Effector memory CD4-positive, alpha-beta T cell (primary cell): ENCODE data around the gene RPP25L.

Experiments
- DNase-seq, 3 donors: peaks; one replicate each; pipeline ENCODE4 v3.0.0-alpha.2; 2020
- H3K27ac ChIP-seq: 2 replicates; pipeline ENCODE4 v1.7.0; 2013; ENCODE audit warnings: mild to moderate bottlenecking, low read length, moderate library complexity; ENCODE audit not compliant: insufficient read depth, poor library complexity, severe bottlenecking
- H3K27me3 ChIP-seq: replicated peaks from 2 replicates; pipeline ENCODE4 v1.7.0; 2013; ENCODE audit warnings: mild to moderate bottlenecking, low read length; ENCODE audit not compliant: insufficient read depth, control insufficient read depth, poor library complexity, severe bottlenecking
- H3K36me3 ChIP-seq: 2 replicates; pipeline ENCODE4 v1.7.0; 2013; ENCODE audit warnings: mild to moderate bottlenecking, low read length, moderate library complexity; ENCODE audit not compliant: control insufficient read depth, insufficient read depth
- H3K4me1 ChIP-seq: 2 replicates; pipeline ENCODE4 v1.7.0; 2013; ENCODE audit warnings: low read length, mild to moderate bottlenecking; ENCODE audit not compliant: control insufficient read depth, insufficient read depth, poor library complexity, severe bottlenecking
- H3K4me3 ChIP-seq: 2 replicates; pipeline ENCODE4 v1.7.0; 2013; ENCODE audit warnings: low read length, low read depth, mild to moderate bottlenecking; ENCODE audit not compliant: insufficient read depth, poor library complexity, severe bottlenecking
- H3K9me3 ChIP-seq: 2 replicates; pipeline ENCODE4 v1.7.0; 2013; ENCODE audit warnings: mild to moderate bottlenecking, low read length, moderate library complexity; ENCODE audit not compliant: control insufficient read depth

The RPP25L gene

GRCh38 chr9:34575862-34576596, 35.9 kb downstream of the RPP25L start:
- no peak overlapping the region for H3K4me3 ChIP-seq
- H3K27ac ChIP-seq = no peak overlapping the region
- no peaks in the 10 kb centered on the region for H3K4me1 ChIP-seq
- no peaks in the 10 kb centered on the region for H3K9me3 ChIP-seq
- H3K27me3 ChIP-seq = peaks cover 18% of the 10 kb centered on the region
- H3K36me3 ChIP-seq = no peaks in the 10 kb centered on the region
- DNase-seq = no peak

- no peak for DNase-seq
- Histone ChIP-seq H3K27me3 (peaks cover 18% of the 10 kb centered on the region), H3K36me3 (no peaks in the 10 kb centered on the region), H3K4me3 (no peak overlapping the region), H3K27ac (no peak overlapping the region), H3K9me3 (no peaks in the 10 kb centered on the region), H3K4me1 (no peaks in the 10 kb centered on the region)
Observed at GRCh38 chr9:34575241-34575640, 36.7 kb downstream of the RPP25L start.

- Histone ChIP-seq H3K27me3 (peaks cover 18% of the 10 kb centered on the region), H3K36me3 (no peaks in the 10 kb centered on the region), H3K27ac (no peak overlapping the region), H3K4me1 (no peaks in the 10 kb centered on the region), H3K9me3 (no peaks in the 10 kb centered on the region), H3K4me3 (no peak overlapping the region)
- DNase-seq = no peak
Observed at GRCh38 chr9:34574571-34574970, 37.3 kb downstream of the RPP25L start.

DNA sequence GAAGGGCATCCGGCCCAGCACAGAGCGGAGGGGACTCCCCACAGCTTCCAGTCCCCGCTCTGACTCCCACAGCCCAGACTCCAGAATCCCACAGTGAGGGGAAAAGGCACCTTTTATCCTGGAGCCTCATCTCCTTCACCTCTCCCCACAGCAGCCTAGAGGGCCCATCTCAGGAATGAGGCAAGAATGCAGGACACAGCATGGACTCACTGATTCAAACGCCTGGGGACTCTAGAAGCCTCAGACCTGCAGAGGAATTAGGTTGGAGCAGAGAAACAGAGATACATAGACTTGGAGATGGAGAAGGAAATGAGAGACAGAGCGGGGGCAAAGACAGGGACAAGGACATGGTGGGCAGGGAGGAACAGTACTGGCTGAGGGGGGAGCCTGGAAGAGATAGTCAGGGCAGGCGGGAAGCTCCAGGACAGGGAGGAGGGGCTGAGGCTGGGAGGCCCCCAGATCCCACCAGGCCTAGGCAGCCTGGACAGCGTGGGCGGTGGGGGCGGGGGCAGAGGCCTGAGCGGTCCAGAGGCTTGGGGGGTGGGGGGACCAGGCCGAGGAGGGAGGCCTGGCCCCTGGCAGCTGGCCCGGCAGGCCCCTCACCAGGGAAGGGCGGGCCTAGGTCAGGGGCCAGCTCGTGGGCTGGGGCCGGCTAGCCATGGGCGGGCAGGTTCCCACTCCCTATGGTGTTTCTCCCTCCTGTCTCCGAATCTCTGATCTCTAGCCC, 38.1 kb downstream of the RPP25L start:
- peaks cover 13% of the 10 kb centered on the region for H3K27me3 ChIP-seq
- H3K9me3 ChIP-seq = no peaks in the 10 kb centered on the region
- no peak for DNase-seq
- H3K4me1 ChIP-seq = no peaks in the 10 kb centered on the region
- no peaks in the 10 kb centered on the region for H3K36me3 ChIP-seq
- no peak overlapping the region for H3K4me3 ChIP-seq
- H3K27ac ChIP-seq = no peak overlapping the region

DNA sequence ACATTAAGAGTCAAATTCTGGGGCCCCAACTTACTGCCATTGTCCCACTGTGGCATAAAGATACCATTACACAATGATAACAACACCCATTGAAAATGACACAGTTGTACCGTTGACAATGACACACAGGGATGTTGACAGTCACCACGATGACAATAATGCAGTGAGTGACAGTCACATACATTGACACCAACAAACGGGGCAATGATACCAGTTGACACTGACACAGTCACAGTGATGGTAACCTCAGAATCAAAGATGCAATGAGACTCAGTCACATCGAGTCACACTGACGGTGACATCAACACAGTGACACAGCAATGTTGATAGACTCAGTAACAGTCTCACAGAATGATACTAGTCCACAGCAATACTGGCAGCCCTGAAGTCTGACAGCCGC, 39.3 kb downstream of the RPP25L start:
- Histone ChIP-seq H3K9me3 (no peaks in the 10 kb centered on the region), H3K4me1 (no peaks in the 10 kb centered on the region), H3K27ac (no peak overlapping the region), H3K36me3 (no peaks in the 10 kb centered on the region), H3K4me3 (no peak overlapping the region), H3K27me3 (peaks cover 4% of the 10 kb centered on the region)
- DNase-seq = no peak

DNA sequence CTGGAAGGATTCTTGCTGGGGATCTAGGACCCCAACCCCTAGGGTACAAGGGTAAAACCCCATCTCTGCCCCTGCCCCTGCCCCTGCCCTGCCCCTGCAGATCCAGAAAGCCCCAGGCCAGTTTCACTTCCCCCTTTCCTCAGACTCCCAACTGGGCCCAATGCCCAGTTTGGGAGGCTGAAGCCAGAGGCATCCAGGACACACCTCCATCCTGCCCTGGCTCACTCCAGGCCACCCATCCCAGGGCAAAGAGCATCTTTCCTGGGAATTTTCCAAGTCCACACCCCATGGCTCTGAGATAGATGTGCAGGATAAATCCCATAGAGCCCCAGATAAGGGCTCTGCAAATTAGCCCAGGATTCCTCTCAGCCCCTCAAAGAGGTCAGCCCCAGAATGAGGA, 39.8 kb downstream of the RPP25L start:
- no peak for DNase-seq
- Histone ChIP-seq H3K27ac (no peak overlapping the region), H3K4me3 (no peak overlapping the region), H3K9me3 (no peaks in the 10 kb centered on the region), H3K27me3 (no peaks in the 10 kb centered on the region), H3K4me1 (no peaks in the 10 kb centered on the region), H3K36me3 (no peaks in the 10 kb centered on the region)

GRCh38 chr9:34571481-34571810, 40.5 kb downstream of the RPP25L start:
- no peaks in the 10 kb centered on the region for H3K4me1 ChIP-seq
- no peak for DNase-seq
- H3K27ac ChIP-seq = no peak overlapping the region
- no peak overlapping the region for H3K4me3 ChIP-seq
- no peaks in the 10 kb centered on the region for H3K27me3 ChIP-seq
- H3K9me3 ChIP-seq = no peaks in the 10 kb centered on the region
- H3K36me3 ChIP-seq = no peaks in the 10 kb centered on the region

- no peaks in the 10 kb centered on the region for H3K27me3 ChIP-seq
- no peak for DNase-seq
- H3K9me3 ChIP-seq = no peaks in the 10 kb centered on the region
- H3K36me3 ChIP-seq = no peaks in the 10 kb centered on the region
- no peaks in the 10 kb centered on the region for H3K4me1 ChIP-seq
- no peak overlapping the region for H3K4me3 ChIP-seq
- H3K27ac ChIP-seq = no peak overlapping the region
Observed at GRCh38 chr9:34570809-34571480, 41.0 kb downstream of the RPP25L start.

DNA sequence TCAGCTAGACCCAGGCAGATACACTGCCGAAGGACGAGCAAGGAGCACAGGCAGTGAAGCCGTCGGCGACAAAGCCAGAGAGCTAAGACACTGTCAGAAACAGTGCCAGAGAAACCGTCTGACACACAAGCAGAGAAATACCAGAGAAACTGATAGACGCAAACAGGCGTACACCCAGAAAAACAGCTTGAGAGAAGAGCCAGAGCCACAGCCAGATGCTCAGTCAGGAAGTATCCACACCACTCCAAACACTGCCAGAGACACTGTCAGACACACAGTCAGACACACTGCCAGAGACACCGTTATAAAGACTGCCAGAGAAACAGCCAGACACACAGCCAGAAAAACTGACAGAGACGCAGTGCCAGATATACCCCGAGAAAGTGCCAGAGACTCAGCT, 41.5 kb downstream of the RPP25L start:
- Histone ChIP-seq H3K36me3 (no peaks in the 10 kb centered on the region), H3K27me3 (no peaks in the 10 kb centered on the region), H3K27ac (no peak overlapping the region), H3K4me3 (no peak overlapping the region), H3K4me1 (no peaks in the 10 kb centered on the region), H3K9me3 (no peaks in the 10 kb centered on the region)
- no peak for DNase-seq

DNA sequence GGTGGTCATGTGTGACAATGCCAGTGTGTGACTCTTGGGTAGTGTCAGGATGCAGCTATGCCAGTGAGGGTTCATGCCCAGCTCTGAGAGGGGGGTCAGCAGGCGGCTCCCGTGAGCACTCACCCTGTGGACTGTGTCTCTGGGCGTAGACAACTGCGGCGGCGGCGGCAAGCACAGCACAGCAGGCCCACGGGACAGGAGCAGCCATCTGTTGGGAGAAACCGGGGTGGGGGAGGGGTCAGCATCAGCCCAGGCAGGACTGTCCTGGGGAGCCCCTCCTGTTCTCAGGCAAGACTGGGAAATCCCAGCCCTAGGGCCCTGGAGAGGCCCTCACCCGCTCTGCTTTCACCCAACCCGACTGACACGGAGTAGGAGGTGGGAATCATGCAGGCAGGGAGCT, 43.1 kb downstream of the RPP25L start:
- no peak overlapping the region for H3K4me3 ChIP-seq
- H3K27me3 ChIP-seq = no peaks in the 10 kb centered on the region
- H3K27ac ChIP-seq = no peak overlapping the region
- H3K9me3 ChIP-seq = no peaks in the 10 kb centered on the region
- H3K4me1 ChIP-seq = no peaks in the 10 kb centered on the region
- DNase-seq = no peak
- H3K36me3 ChIP-seq = no peaks in the 10 kb centered on the region
